ELR (cell line): ENCODE measurements around the gene CUL2.
"Not testable (repeated sequence)": the region's sequence is repeated elsewhere in the genome, so short reads cannot be mapped to it uniquely, and the experiment has no call there.

Source experiments
- DNase-seq: peaks from one replicate; pipeline ENCODE4 v3.0.0-alpha.2; 2015; ENCODE audit warnings: low read depth

CUL2 gene

DNA sequence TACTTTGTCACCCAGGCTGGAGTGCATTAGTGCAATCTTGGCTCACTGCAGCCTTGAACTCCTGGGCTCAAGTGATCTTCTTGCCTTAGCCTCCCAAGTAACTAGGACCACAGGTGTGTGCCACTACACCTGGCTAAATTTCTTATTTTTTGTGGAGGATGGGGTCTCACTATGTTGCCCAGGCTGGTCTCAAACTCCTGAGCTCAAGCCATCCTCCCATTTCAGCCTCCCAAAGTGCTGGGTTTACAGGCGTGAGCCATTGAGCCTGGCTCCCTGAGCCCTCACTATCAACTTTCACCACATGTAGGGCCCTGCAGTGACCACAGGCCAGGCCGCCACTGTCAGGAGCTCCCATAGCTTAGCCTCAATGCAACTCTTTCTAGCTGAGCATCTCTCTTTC, 110.2 kb downstream of the CUL2 start:
- no peak for DNase-seq

- DNase-seq = no peak
Observed at GRCh38 chr10:34978080-34978479, 112.1 kb downstream of the CUL2 start.

GRCh38 chr10:34976380-34976910, 113.7 kb downstream of the CUL2 start:
- DNase-seq = not testable (repeated sequence)

- not testable (repeated sequence) for DNase-seq
Observed at GRCh38 chr10:34974364-34975065, 115.6 kb downstream of the CUL2 start.

GRCh38 chr10:34973757-34974156, 116.4 kb downstream of the CUL2 start:
- not testable (repeated sequence) for DNase-seq

GRCh38 chr10:34973121-34973520, 117.0 kb downstream of the CUL2 start:
- DNase-seq = not testable (repeated sequence)

- not testable (repeated sequence) for DNase-seq
Observed at GRCh38 chr10:34972591-34972990, 117.5 kb downstream of the CUL2 start.

DNA sequence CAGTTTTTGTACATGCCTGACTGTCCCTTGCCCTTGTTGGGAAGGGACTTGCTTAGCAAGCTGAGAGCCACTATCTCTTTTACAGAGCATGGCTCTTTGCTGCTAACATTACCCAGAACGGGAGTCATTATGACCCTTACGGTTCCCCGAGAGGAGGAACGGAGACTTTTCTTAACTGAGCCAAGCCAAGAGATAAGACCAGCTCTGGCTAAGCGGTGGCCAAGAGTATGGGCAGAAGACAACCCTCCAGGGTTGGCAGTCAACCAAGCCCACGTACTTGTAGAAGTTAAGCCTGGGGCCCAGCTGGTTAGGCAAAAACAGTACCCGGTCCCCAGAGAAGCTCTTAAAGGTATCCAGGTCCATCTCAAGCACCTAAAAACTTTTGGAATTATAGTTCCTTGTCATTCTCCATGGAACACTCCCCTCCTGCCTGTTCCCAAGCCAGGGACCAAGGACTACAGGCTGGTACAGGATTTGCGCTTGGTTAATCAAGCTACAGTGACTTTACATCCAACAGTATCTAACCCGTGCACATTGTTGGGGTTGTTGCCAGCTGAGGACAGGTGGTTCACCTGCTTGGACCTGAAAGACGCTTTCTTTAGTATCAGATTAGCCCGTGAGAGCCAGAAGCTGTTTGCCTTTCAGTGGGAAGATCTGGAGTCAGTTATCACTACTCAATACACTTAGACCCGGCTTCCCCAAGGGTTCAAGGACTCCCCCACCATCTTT, 118.4 kb downstream of the CUL2 start:
- DNase-seq = not testable (repeated sequence)

DNA sequence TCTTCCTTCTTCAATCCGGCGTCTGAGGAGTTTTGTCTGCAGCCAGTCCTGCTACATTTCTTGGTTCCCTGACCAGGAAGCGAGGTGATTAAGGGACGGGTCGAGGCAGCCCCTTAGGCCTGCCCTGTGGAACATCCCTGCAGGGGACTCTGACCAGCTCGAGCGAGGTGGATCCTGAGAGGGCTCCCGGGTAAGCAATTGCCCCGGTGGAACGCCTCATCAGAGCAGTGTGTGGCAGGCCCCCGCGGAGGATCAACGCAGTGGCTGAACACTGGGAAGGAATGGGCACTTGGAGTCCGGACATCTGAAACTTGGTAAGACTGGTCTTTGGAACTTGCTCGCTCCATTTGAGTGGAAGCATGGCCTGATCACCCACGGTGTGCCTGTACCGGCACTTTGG, 121.0 kb downstream of the CUL2 start:
- DNase-seq = no peak

GRCh38 chr10:34967335-34967880, 122.7 kb downstream of the CUL2 start:
- no peak for DNase-seq

GRCh38 chr10:34966451-34966850, 123.7 kb downstream of the CUL2 start:
- no peak for DNase-seq

- DNase-seq = no peak
Observed at GRCh38 chr10:34966040-34966439, 124.1 kb downstream of the CUL2 start.

GRCh38 chr10:34964166-34964800, 125.9 kb downstream of the CUL2 start:
- DNase-seq = no peak

- no peak for DNase-seq
Observed at GRCh38 chr10:34962866-34963265, 127.3 kb downstream of the CUL2 start.

DNA sequence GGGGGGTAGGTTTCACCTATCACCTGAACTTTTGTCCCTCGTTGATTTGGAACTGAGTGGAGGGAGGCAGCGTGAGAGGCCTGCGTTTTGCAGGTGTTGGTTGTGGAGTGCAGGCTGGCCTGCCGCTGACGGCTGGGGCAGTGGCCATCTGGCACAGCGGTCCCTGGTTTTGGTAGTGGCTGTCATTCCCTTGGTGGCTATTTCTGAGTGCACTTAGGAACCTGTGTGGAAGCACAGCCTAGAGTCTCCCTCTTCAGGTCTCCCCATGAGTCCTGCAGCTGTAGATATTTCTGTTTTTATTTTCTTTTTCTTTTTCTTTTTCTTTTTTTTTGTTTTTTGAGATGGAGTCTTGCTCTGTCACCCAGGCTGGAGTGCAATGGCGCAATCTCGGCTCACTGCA, 129.2 kb downstream of the CUL2 start:
- peak; percentile 43 for DNase-seq

- no peak for DNase-seq
Observed at GRCh38 chr10:34959786-34960185, 130.4 kb downstream of the CUL2 start.

DNA sequence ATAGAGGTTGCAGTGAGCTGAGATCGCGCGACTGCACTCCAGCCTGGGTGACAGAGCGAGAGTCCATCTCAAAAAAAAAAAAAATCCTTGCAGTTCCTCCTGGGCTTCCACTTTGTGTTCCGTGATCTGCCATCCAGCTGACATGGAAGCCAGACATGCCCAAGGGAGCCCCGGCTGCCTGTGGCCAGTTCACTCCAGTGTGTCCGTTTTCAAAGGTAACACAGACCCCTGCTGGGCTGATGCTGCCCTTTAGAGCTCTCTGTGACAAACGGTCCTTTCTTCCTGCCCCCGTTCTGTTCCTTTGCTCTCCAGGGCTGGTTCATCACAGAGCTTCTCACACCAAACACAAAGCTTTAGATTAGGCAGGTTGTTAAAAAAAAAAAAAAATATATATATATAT, 130.8 kb downstream of the CUL2 start:
- no peak for DNase-seq
